HG03457 (cell line): Measurements from ENCODE around the gene ALG8.
"Not testable (repeated sequence)": the region's sequence is repeated elsewhere in the genome, so short reads cannot be mapped to it uniquely, and the experiment has no call there.

Source experiments
- ATAC-seq: cut with Tn5 transposase; IDR thresholded peaks from one replicate; pipeline ENCODE4 v1.9.1; 2021; ENCODE audit warnings: moderate number of reproducible peaks; ENCODE audit not compliant: unreplicated experiment

ALG8 gene

DNA sequence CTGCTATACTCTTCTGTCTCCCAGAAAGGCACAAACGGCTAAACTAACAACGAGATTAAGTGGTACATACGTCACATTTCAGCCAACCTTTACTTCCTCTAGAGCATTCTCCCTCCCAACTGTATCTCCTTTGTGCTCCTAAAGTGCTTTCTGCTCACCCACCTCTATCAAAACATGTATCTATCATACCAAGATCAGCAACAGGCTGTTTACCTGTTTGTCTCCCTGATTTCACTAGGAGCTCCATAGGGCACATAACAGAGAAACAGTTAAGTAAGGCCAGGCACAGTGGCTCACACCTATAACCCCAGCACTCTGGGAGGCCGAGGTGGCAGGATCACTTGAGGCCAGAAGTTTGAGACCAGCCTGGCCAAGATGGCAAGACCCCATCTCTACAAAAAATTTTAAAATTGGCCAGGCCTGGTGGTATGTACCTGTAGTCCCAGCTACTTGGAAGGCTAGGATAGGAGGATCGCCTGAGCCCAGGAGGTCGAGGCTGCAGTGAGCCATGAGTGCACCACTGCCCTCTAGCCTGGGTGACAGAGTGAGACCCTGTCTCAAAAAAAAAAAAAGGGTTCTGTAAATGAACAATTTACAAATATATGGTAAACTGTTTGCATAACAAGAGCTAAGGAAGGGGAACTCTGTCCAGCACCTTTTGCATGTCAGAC is 62.6 kb downstream of the ALG8 start:
- ATAC-seq, result no peak

DNA sequence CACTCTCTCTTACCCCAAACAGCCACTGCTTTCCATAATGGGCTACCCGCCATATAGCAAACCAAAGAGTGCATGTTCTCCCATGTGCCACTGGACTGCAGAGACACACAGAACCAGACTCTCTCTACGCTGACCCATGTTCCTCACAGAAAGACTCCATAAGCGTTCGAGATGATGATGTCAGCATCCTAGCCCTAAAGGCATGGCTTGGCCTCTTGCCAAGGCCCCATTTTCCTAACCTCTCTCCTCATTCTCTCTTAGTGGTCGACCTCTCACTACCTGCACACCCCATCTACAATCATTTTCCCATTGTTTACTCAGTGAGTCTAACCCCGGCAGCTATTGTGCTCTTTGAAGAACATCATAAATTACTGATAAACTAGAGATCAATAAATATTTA is 64.7 kb downstream of the ALG8 start:
- no peak for ATAC-seq

DNA sequence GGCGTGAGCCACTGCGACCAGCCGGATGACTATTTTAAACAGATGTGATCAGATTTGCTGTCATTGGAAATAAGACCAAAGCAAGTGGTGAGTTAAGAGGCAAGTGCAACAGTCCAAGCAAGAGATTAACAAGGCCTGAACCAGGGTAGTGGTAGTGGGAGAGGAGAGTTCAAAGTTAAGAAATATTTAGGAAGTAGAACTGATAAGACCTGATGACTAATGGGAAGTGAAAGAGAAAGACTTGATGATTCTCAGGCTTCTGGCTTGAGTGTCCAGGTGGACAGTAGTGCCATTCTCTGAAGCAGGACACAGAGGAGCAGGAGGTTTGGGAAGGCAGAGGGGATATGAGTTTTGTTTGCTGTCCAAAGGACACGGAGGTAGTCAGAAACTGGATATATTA is 67.0 kb downstream of the ALG8 start:
- no peak for ATAC-seq

GRCh38 chr11:78071717-78072116 is 67.7 kb downstream of the ALG8 start:
- ATAC-seq, result no peak

- ATAC-seq, result no peak
These were observed 68.8 kb downstream of the ALG8 start for GRCh38 chr11:78070621-78071020.

GRCh38 chr11:78069465-78069864 is 70.0 kb downstream of the ALG8 start:
- no peak for ATAC-seq

GRCh38 chr11:78067704-78068103 is 71.7 kb downstream of the ALG8 start:
- no peak for ATAC-seq

- ATAC-seq, result no peak
These were observed 73.0 kb downstream of the ALG8 start for GRCh38 chr11:78066471-78066870.

- no peak for ATAC-seq
These were observed 74.2 kb downstream of the ALG8 start for GRCh38 chr11:78065203-78065602.

DNA sequence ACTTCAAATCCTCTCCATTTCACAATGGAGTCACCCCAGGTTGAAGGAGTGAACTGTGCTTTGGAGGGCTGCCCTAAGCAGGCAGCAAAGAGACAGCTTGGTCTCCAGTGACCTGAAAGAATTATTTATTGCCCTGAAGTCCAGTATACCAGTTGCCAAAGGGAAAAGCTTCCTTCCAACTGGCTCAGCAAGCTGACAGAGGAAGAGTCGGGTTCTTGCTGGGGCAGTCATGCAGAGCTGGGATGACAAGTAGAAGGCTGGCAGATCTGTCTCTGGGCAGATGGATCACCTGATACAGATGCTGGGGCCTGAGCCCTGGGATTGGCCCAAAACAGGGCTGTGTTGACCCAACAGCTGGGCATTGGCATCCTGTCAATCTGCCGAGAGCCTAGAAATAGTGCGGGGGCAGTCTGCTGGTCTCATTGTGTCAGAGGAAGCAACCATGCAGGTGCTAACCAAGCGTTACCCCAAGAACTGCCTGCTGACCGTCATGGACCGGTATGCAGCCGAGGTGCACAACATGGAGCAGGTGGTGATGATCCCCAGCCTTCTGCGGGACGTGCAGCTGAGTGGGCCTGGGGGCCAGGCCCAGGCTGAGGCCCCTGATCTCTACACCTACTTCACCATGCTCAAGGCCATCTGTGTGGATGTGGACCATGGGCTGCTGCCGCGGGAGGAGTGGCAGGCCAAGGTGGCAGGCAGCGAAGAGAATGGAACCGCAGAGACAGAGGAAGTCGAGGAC is 75.8 kb downstream of the ALG8 start, which contains the start of gene THRSP:
TSS of gene THRSP (plus strand) at position 422 of the 742 bp plus-strand sequence. CDS start at position 443, 21 bp downstream.
- no peak for ATAC-seq

DNA sequence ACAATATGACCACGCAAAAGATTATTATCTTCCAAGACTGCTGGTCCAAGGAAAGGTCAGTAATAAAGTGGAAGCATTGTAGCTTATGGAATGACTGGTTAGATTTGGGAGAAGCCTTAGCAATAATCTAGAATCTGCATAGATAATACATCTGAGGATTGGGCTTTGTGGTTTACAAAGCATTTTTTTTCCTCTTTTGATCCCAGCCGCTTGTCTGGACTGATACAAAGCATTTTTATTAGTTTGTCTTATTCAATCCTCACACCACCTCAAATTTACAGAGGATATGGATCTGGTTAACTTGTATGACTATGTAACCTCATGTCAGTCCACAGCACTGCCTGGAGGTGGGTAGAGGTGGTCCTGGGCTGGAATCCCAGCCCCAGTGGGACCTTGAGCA is 76.8 kb downstream of the ALG8 start:
- no peak for ATAC-seq

- ATAC-seq, result no peak
These were observed 77.5 kb downstream of the ALG8 start for GRCh38 chr11:78061921-78062311.

DNA sequence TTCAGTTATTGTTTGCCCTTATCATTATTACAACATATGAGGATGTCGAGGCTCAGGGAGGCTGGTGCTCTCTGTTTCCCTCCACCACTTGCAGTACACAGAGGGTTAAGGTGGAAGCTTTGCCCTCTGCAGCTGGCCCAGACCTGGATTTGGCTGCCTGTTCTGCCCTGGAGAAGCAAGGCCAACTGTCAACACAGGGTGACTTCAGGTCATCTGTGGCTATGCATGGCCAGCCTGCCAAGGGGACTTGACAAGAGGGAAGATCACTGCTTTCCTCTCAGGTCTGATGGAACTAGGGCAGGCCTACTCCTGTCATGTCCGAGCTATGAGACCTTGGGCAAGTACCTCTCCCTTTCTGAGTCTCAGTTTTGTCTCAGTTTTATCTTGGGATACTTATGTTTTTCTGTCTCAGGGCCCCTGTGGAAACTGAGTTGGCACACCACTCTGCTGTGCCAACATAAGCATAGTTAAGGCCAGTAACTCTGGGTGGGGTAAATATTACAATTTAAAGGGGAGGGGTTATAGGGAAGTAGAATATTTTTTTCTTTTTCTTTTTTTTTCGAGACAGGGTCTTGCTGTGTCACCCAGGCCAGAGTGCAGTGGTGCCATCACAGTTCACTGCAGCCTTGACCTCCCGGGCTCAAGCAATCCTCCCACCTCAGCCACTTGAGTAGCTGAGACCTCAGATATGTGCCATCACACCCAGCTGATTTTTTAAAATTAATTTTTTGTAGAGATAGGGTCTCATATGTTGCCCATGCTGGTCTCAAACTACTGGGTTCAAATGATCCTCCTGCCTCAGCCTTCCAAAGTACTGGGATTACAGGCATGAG is 78.1 kb downstream of the ALG8 start:
- no peak for ATAC-seq

DNA sequence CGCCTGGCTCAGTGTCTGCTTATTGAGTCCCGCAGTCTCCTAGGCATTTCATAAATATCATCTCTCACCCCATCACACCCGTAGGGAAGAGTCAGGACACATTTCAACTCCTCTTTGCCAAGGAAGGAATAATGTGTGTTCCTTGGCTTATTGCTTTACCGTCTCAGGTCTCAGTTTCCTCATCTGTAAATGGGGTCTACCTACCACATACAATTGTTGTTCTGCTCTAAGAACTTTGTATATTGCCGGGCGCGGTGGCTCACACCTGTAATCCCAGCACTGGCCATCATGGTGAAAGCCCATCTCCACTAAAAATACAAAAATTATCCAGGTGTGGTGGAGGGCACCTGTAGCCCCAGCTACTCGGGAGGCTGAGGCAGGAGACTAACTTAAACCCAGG is 78.9 kb downstream of the ALG8 start:
- no peak for ATAC-seq

GRCh38 chr11:78059749-78060328 is 79.6 kb downstream of the ALG8 start:
- ATAC-seq, result not testable (repeated sequence)

- no peak for ATAC-seq
These were observed 81.9 kb downstream of the ALG8 start for GRCh38 chr11:78057462-78058055.

GRCh38 chr11:78056093-78056492 is 83.3 kb downstream of the ALG8 start:
- ATAC-seq, result no peak

- no peak for ATAC-seq
These were observed 84.5 kb downstream of the ALG8 start for GRCh38 chr11:78054971-78055370.

- ATAC-seq, result no peak
These were observed 88.2 kb downstream of the ALG8 start for GRCh38 chr11:78050964-78051831.
